H1 (cell line): ENCODE data around the gene ORMDL1. TPM values are rescaled to one million over a fixed set of nuclear protein-coding genes. Genes with fewer than 3 reads are reported as not detected.

Experiments
- ASH2L ChIP-seq: fragments of 200-600, 300-600 bp; sonication (generic); IDR thresholded peaks from one replicate; pipeline ENCODE4 v1.7.1; 2017; ENCODE audit warnings: low read length
- BCL11A ChIP-seq, 2 experiments: IDR thresholded peaks; one replicate each; pipeline ENCODE4 v1.6.1; 2011; ENCODE audit warnings: low read depth in 2 of 2, low read length in 2 of 2, mild to moderate bottlenecking in 2 of 2
- EZH2 ChIP-seq: fragments of 200-600 bp; sonication (generic); IDR thresholded peaks from 2 replicates; pipeline ENCODE4 v1.7.1; 2012; ENCODE audit warnings: low read depth, mild to moderate bottlenecking, moderate library complexity, low read length, inconsistent platforms; ENCODE audit not compliant: severe bottlenecking
- FOSL1 ChIP-seq: IDR thresholded peaks from 2 replicates; pipeline ENCODE4 v1.6.1; 2011; ENCODE audit warnings: mild to moderate bottlenecking, low read depth, low read length, moderate library complexity; ENCODE audit not compliant: insufficient read depth
- JUND ChIP-seq: IDR thresholded peaks from 2 replicates; pipeline ENCODE4 v1.6.1; 2011; ENCODE audit warnings: mild to moderate bottlenecking, improper control_type of control experiment, low read length
- POLR2AphosphoS5 ChIP-seq: IDR thresholded peaks from 2 replicates; pipeline ENCODE4 v1.6.1; 2011; ENCODE audit warnings: low read depth, low read length
- SAP30 ChIP-seq: fragments of 300-600 bp; sonication (generic); IDR thresholded peaks from 2 replicates; pipeline ENCODE4 v1.7.1; 2012; ENCODE audit warnings: low read length, moderate library complexity, mild to moderate bottlenecking, inconsistent platforms; ENCODE audit not compliant: insufficient read depth, insufficient replicate concordance
- TBP ChIP-seq: IDR thresholded peaks from 2 replicates; pipeline ENCODE4 v1.6.1; 2011; ENCODE audit warnings: low read depth, low read length, improper control_type of control experiment
- YY1 ChIP-seq: IDR thresholded peaks from 2 replicates; pipeline ENCODE4 v1.6.1; 2011; ENCODE audit warnings: low read depth, mild to moderate bottlenecking, low read length
- polyA plus RNA-seq, 7 experiments: library from polyadenylated mRNA; depleted of rRNA in 3 of 7; stranded (reverse) in 5 of 7; unstranded in 2 of 7; fragments of >200 nt in 5 of 7; fragments of 200-250 nt in 2 of 7; gene quantifications; 1 replicate in 5 of 7; 2 replicates in 1 of 7; 4 replicates in 1 of 7; pipeline versions ENCODE4 v1.2.1 to v1.2.3, GENCODE V29; 2011 to 2013; ENCODE audit warnings: missing spikeins in 2 of 7, mixed read lengths in 2 of 7
- total RNA-seq: library from RNA; stranded (reverse); fragmentation: NEBNext Ultra II Directional; extraction: Animal tissue kit (Norgen Biotek cat#: 25700); gene quantifications from 2 replicates; pipeline ENCODE4 v1.2.1, GENCODE V29; 2021
- TF ChIP-seq, protein P1 (sequence below): fragments of 300-600 bp; sonication (generic); IDR thresholded peaks from 2 replicates; pipeline ENCODE4 v1.7.1; 2012; ENCODE audit warnings: low read length, moderate library complexity, mild to moderate bottlenecking, inconsistent platforms; ENCODE audit not compliant: insufficient replicate concordance

The ORMDL1 gene
- total and polyA plus RNA-seq, 2 of the 8 experiments (the other 6 are each of a cell fraction or from before 2014, with no cell fraction given), result 34.9 to 58.1 TPM

DNA sequence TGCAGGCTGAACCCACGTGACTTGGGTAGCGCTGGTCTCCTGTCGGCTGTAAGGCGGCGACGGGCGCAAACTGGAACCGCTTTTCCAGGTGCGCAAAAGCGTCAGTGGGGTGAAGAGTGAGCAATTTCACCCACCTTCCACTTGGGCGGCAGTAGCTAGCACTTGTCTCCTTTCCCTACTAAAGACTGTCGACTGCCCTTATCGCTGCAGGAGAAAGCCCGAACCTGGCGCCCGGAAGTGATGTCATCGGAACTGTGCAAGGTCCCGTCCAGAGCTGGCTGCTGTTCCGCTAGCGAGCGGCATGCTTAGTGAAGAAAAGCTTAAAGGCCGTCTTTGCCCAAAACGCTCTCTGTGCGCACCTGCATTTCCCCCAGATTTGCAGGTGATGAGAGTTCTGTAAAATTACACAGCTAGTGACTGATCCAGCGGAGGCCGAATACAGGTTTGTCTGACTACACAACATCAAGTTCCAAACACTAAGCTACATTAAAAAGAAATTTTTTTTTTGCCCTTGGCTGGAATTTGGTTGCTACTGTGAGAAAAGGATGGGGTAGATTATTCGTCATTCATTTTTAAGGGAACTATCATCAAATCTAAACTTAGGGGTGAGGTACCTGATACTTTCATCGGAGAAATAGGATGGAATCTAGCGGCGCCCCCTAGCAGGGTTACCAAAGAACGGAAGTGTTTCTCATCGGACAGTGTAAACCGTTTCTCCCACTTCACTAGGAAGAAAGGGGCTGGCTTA is 21.4 kb downstream of the ORMDL1 start, which contains the start of gene OSGEPL1 (continued):
- TF ChIP-seq, protein P1, sequence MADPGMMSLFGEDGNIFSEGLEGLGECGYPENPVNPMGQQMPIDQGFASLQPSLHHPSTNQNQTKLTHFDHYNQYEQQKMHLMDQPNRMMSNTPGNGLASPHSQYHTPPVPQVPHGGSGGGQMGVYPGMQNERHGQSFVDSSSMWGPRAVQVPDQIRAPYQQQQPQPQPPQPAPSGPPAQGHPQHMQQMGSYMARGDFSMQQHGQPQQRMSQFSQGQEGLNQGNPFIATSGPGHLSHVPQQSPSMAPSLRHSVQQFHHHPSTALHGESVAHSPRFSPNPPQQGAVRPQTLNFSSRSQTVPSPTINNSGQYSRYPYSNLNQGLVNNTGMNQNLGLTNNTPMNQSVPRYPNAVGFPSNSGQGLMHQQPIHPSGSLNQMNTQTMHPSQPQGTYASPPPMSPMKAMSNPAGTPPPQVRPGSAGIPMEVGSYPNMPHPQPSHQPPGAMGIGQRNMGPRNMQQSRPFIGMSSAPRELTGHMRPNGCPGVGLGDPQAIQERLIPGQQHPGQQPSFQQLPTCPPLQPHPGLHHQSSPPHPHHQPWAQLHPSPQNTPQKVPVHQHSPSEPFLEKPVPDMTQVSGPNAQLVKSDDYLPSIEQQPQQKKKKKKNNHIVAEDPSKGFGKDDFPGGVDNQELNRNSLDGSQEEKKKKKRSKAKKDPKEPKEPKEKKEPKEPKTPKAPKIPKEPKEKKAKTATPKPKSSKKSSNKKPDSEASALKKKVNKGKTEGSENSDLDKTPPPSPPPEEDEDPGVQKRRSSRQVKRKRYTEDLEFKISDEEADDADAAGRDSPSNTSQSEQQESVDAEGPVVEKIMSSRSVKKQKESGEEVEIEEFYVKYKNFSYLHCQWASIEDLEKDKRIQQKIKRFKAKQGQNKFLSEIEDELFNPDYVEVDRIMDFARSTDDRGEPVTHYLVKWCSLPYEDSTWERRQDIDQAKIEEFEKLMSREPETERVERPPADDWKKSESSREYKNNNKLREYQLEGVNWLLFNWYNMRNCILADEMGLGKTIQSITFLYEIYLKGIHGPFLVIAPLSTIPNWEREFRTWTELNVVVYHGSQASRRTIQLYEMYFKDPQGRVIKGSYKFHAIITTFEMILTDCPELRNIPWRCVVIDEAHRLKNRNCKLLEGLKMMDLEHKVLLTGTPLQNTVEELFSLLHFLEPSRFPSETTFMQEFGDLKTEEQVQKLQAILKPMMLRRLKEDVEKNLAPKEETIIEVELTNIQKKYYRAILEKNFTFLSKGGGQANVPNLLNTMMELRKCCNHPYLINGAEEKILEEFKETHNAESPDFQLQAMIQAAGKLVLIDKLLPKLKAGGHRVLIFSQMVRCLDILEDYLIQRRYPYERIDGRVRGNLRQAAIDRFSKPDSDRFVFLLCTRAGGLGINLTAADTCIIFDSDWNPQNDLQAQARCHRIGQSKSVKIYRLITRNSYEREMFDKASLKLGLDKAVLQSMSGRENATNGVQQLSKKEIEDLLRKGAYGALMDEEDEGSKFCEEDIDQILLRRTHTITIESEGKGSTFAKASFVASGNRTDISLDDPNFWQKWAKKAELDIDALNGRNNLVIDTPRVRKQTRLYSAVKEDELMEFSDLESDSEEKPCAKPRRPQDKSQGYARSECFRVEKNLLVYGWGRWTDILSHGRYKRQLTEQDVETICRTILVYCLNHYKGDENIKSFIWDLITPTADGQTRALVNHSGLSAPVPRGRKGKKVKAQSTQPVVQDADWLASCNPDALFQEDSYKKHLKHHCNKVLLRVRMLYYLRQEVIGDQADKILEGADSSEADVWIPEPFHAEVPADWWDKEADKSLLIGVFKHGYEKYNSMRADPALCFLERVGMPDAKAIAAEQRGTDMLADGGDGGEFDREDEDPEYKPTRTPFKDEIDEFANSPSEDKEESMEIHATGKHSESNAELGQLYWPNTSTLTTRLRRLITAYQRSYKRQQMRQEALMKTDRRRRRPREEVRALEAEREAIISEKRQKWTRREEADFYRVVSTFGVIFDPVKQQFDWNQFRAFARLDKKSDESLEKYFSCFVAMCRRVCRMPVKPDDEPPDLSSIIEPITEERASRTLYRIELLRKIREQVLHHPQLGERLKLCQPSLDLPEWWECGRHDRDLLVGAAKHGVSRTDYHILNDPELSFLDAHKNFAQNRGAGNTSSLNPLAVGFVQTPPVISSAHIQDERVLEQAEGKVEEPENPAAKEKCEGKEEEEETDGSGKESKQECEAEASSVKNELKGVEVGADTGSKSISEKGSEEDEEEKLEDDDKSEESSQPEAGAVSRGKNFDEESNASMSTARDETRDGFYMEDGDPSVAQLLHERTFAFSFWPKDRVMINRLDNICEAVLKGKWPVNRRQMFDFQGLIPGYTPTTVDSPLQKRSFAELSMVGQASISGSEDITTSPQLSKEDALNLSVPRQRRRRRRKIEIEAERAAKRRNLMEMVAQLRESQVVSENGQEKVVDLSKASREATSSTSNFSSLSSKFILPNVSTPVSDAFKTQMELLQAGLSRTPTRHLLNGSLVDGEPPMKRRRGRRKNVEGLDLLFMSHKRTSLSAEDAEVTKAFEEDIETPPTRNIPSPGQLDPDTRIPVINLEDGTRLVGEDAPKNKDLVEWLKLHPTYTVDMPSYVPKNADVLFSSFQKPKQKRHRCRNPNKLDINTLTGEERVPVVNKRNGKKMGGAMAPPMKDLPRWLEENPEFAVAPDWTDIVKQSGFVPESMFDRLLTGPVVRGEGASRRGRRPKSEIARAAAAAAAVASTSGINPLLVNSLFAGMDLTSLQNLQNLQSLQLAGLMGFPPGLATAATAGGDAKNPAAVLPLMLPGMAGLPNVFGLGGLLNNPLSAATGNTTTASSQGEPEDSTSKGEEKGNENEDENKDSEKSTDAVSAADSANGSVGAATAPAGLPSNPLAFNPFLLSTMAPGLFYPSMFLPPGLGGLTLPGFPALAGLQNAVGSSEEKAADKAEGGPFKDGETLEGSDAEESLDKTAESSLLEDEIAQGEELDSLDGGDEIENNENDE, result peak; percentile 26
- TF ChIP-seq SAP30 (peak; percentile 6), POLR2AphosphoS5 (peak; percentile 82), FOSL1 (no peak), JUND (peak; percentile 81), BCL11A (IDR thresholded peaks at IDR 0.05; ENCODE audit: low read depth in 2 of 2, low read length in 2 of 2) (no peak), TBP (peak; percentile 77), EZH2 (no peak), ASH2L (peak; percentile 66), YY1 (no peak)
